ENCODE measurements around the gene PTPRT.

PTPRT gene

GRCh38 chr20:42113236-42113635, 1076.5 kb downstream of the PTPRT start:
- DNase-seq (ENCODE audit: low spot score): no peak

GRCh38 chr20:42112161-42112560, 1077.5 kb downstream of the PTPRT start:
- DNase-seq (ENCODE audit: low spot score): no peak

GRCh38 chr20:42111349-42111748, 1078.4 kb downstream of the PTPRT start:
- DNase-seq (ENCODE audit: low spot score): no peak

GRCh38 chr20:42110301-42110700, 1079.4 kb downstream of the PTPRT start:
- no peak for DNase-seq (ENCODE audit: low spot score)

GRCh38 chr20:42102000-42102399, 1087.7 kb downstream of the PTPRT start:
- no peak for DNase-seq (ENCODE audit: low spot score)

GRCh38 chr20:42100137-42100704, 1089.5 kb downstream of the PTPRT start:
- no peak for DNase-seq (ENCODE audit: low spot score)

- DNase-seq (ENCODE audit: low spot score): no peak
Observed at GRCh38 chr20:42099101-42099500, 1090.6 kb downstream of the PTPRT start.

- DNase-seq (ENCODE audit: low spot score): no peak
Observed at GRCh38 chr20:42098418-42098817, 1091.3 kb downstream of the PTPRT start.

GRCh38 chr20:42097741-42098140, 1092.0 kb downstream of the PTPRT start:
- no peak for DNase-seq (ENCODE audit: low spot score)

GRCh38 chr20:42095221-42095620, 1094.5 kb downstream of the PTPRT start:
- DNase-seq (ENCODE audit: low spot score): no peak

- DNase-seq (ENCODE audit: low spot score): no peak
Observed at GRCh38 chr20:42093542-42094440, 1095.9 kb downstream of the PTPRT start.

- no peak for DNase-seq (ENCODE audit: low spot score)
Observed at GRCh38 chr20:42093041-42093440, 1096.7 kb downstream of the PTPRT start.

- no peak for DNase-seq (ENCODE audit: low spot score)
Observed at GRCh38 chr20:42085366-42085765, 1104.3 kb downstream of the PTPRT start.

- no peak for DNase-seq (ENCODE audit: low spot score)
Observed at GRCh38 chr20:42083280-42083679, 1106.4 kb downstream of the PTPRT start.

GRCh38 chr20:42082611-42083010, 1107.1 kb downstream of the PTPRT start:
- no peak for DNase-seq (ENCODE audit: low spot score)

GRCh38 chr20:42080956-42081355, 1108.8 kb downstream of the PTPRT start:
- no peak for DNase-seq (ENCODE audit: low spot score)

GRCh38 chr20:42074944-42075343, 1114.8 kb downstream of the PTPRT start:
- DNase-seq (ENCODE audit: low spot score): no peak

- DNase-seq (ENCODE audit: low spot score): no peak
Observed at GRCh38 chr20:42067596-42067995, 1122.1 kb downstream of the PTPRT start.

GRCh38 chr20:42067174-42067573, 1122.5 kb downstream of the PTPRT start:
- DNase-seq (ENCODE audit: low spot score): peak; percentile 52

- DNase-seq (ENCODE audit: low spot score): no peak
Observed at GRCh38 chr20:42063141-42063540, 1126.6 kb downstream of the PTPRT start.

- DNase-seq (ENCODE audit: low spot score): no peak
Observed at GRCh38 chr20:42053350-42053749, 1136.4 kb downstream of the PTPRT start.

- DNase-seq (ENCODE audit: low spot score): no peak
Observed at GRCh38 chr20:42051921-42052320, 1137.8 kb downstream of the PTPRT start.

GRCh38 chr20:42046371-42047085, 1143.2 kb downstream of the PTPRT start:
- DNase-seq (ENCODE audit: low spot score): no peak

Measured in Ammon's horn (tissue), 1 donor.